B cell (primary cell): ENCODE results near the gene NTN5. TPM values are rescaled to one million over a fixed set of nuclear protein-coding genes. Genes with fewer than 3 reads are reported as not detected.
A peak's percentile ranks its signal among the peaks of the same experiment; 100 is the strongest.

Experiments
- ATAC-seq: fragments of 200-7000 bp; cut with Tn5 transposase; one replicate; pipeline ENCODE4 v1.10.0; 2021; ENCODE audit warnings: low read depth, mild to moderate bottlenecking, moderate number of reproducible peaks, moderate library complexity
- CTCF ChIA-PET: fragments of 350-600 bp; sonication (Branson Sonifier 250); formaldehyde crosslinking; loops from one replicate; lab custom pipeline; 2021; ENCODE audit warnings: antibody characterized with exemption, inconsistent platforms; lab: Charles Lee
- POLR2A ChIA-PET: fragments of 350-600 bp; sonication (Branson Sonifier 250); formaldehyde crosslinking; loops from one replicate; lab custom pipeline; 2021; ENCODE audit warnings: antibody characterized with exemption; lab: Charles Lee
- DNase-seq: peaks from one replicate; pipeline ENCODE4 v3.0.0; 2013
- H2AFZ ChIP-seq: 2 replicates; pipeline ENCODE4 v1.6.1; 2012; ENCODE audit warnings: mild to moderate bottlenecking, low read depth, low read length; ENCODE audit not compliant: insufficient read depth, poor library complexity, severe bottlenecking
- H3K27ac ChIP-seq, 2 donors: 1 replicate in 1 of 2; 2 replicates in 1 of 2; pipeline ENCODE4 v1.5.1; 2012 to 2013; ENCODE audit warnings: low read length in 2 of 2, mild to moderate bottlenecking in 2 of 2, moderate library complexity in 1 of 2
- H3K27me3 ChIP-seq, 4 experiments: fragments of 200-600 bp in 1 of 4; sonication (generic) in 1 of 4; replicated peaks in 1 of 4; 1 replicate in 2 of 4; 2 replicates in 2 of 4; pipeline versions ENCODE4 v1.6.1 to v1.7.0; 2013 to 2016; ENCODE audit warnings: low read length in 3 of 4, mild to moderate bottlenecking in 2 of 4, mixed read lengths in 1 of 4, moderate library complexity in 1 of 4; ENCODE audit not compliant: insufficient read depth in 4 of 4, control insufficient read depth in 3 of 4; ENCODE audit errors: control extremely low read depth in 1 of 4
- H3K36me3 ChIP-seq, 2 experiments: replicated peaks in 1 of 2; 1 replicate in 1 of 2; 2 replicates in 1 of 2; pipeline versions ENCODE4 v1.6.1 to v1.7.1; 2013; ENCODE audit warnings: low read length in 1 of 2; ENCODE audit not compliant: insufficient read depth in 2 of 2, control insufficient read depth in 1 of 2; ENCODE audit errors: control extremely low read depth in 1 of 2, extremely low read depth in 1 of 2
- H3K4me1 ChIP-seq, 2 donors: fragments of 200-600 bp in 1 of 2; sonication (generic) in 1 of 2; 1 replicate in 1 of 2; 2 replicates in 1 of 2; pipeline versions ENCODE4 v1.5.1 to v1.6.1; 2013 to 2017; ENCODE audit warnings: low read length in 2 of 2; ENCODE audit not compliant: control insufficient read depth in 2 of 2, insufficient read depth in 2 of 2
- H3K4me2 ChIP-seq: replicated peaks from 2 replicates; pipeline ENCODE3; 2012; ENCODE audit warnings: mild to moderate bottlenecking, low read depth, low read length; ENCODE audit not compliant: poor library complexity, severe bottlenecking
- H3K4me3 ChIP-seq, 5 experiments: fragments of 200-600 bp in 1 of 5; sonication (generic) in 1 of 5; 1 replicate in 3 of 5; 2 replicates in 2 of 5; pipeline versions ENCODE4 v1.5.1 to v1.7.0; 2011 to 2016; ENCODE audit warnings: low read length in 4 of 5, mild to moderate bottlenecking in 4 of 5, low read depth in 2 of 5, control low read depth in 1 of 5, moderate library complexity in 1 of 5; ENCODE audit not compliant: insufficient read depth in 1 of 5; ENCODE audit errors: control extremely low read depth in 1 of 5, extremely low read depth in 1 of 5
- H3K79me2 ChIP-seq: fragments of 200-600 bp; sonication (generic); one replicate; pipeline ENCODE4 v1.6.0; 2016; ENCODE audit warnings: low read length; ENCODE audit not compliant: control insufficient read depth, insufficient read depth
- H3K9ac ChIP-seq: fragments of 200-600 bp; sonication (generic); 2 replicates; pipeline ENCODE4 v1.6.1; 2017; ENCODE audit warnings: mild to moderate bottlenecking, low read length, moderate library complexity
- H3K9me3 ChIP-seq, 3 donors: one replicate each; pipeline versions ENCODE4 v1.6.1 to v1.7.1; 2013; ENCODE audit warnings: low read length in 2 of 3; ENCODE audit not compliant: control insufficient read depth in 2 of 3, insufficient read depth in 1 of 3; ENCODE audit errors: control extremely low read depth in 1 of 3
- H4K20me1 ChIP-seq: 2 replicates; pipeline ENCODE4 v1.6.0; 2012; ENCODE audit warnings: mild to moderate bottlenecking, low read length; ENCODE audit not compliant: insufficient read depth, control insufficient read depth, poor library complexity, severe bottlenecking
- H3K27ac Mint-ChIP-seq: one replicate; pipeline ENCODE4 v1.8.0; 2021; ENCODE audit warnings: mixed read lengths
- H3K27me3 Mint-ChIP-seq: one replicate; pipeline ENCODE4 v1.8.0; 2021; ENCODE audit warnings: mixed read lengths
- H3K4me1 Mint-ChIP-seq: one replicate; pipeline ENCODE4 v1.8.0; 2021; ENCODE audit warnings: mixed read lengths
- H3K4me3 Mint-ChIP-seq: one replicate; pipeline ENCODE4 v1.8.0; 2021; ENCODE audit warnings: mixed read lengths
- H3K9me3 Mint-ChIP-seq: one replicate; pipeline ENCODE4 v1.8.0; 2022; ENCODE audit warnings: mixed read lengths; ENCODE audit not compliant: insufficient read depth
- CTCF ChIP-seq: fragments of 200-600 bp; IDR thresholded peaks from one replicate; pipeline ENCODE4 v1.8.0; 2022; ENCODE audit warnings: antibody characterized with exemption, mild to moderate bottlenecking
- EZH2 ChIP-seq: IDR thresholded peaks from 2 replicates; pipeline ENCODE4 v1.6.1; 2012; ENCODE audit warnings: borderline replicate concordance, low read depth, mild to moderate bottlenecking, moderate library complexity, low read length; ENCODE audit not compliant: insufficient read depth, poor library complexity, severe bottlenecking
- WGBS: methylation state at CpG from one replicate; pipeline ENCODE4 v1.1.5; 2013; ENCODE audit warnings: missing lambda C conversion rate; ENCODE audit not compliant: insufficient coverage; 5-methylcytosine and 5-hydroxymethylcytosine counted together
- intact Hi-C: fragments of 100-400 bp; cut with micrococcal nuclease; formaldehyde crosslinking; loops from one replicate; pipeline ENCODE4 v1.10.0; 2022
- polyA plus RNA-seq: library from polyadenylated mRNA; depleted of rRNA; stranded (reverse); fragments of >200 nt; gene quantifications from 2 replicates; pipeline ENCODE4 v1.2.3, GENCODE V29; 2012
- total RNA-seq, 2 donors: library from RNA; stranded (reverse); fragments of 120-200 nt in 1 of 2; gene quantifications; 1 replicate in 1 of 2; 2 replicates in 1 of 2; pipeline versions ENCODE4 v1.2.3 to v1.2.4, GENCODE V29; 2013 to 2022

Gene NTN5
- total and polyA plus RNA-seq, 2 donors (not counting 1 experiment from before 2014, with no cell fraction given), result 1.2 to 1.8 TPM

GRCh38 chr19:48623556-48624066, 49.2 kb downstream of the NTN5 start:
- peaks cover 0 to 10% of the 10 kb centered on the region in 2 experiments for H3K36me3 ChIP-seq
- peaks cover 19 to 30% of the 10 kb centered on the region in 2 donors for H3K4me1 ChIP-seq
- peak overlapping the region; percentile 54 for H3K9ac ChIP-seq
- Mint-ChIP-seq H3K9me3 (no peaks in the 10 kb centered on the region), H3K27ac (peak overlapping the region; percentile 84), H3K27me3 (no peaks in the 10 kb centered on the region), H3K4me1 (peaks cover 42% of the 10 kb centered on the region), H3K4me3 (peak overlapping the region; percentile 78)
- ATAC-seq (no peak), DNase-seq (no peak)
- peak overlapping the region; percentile 84 for H3K4me2 ChIP-seq
- no peaks in the 10 kb centered on the region for H3K9me3 ChIP-seq
- H3K27me3 ChIP-seq, result no peaks in the 10 kb centered on the region
- peak overlapping the region; percentile 9 to 48 for H3K27ac ChIP-seq
- TF ChIP-seq EZH2, result no peak
- no peak for TF ChIP-seq CTCF
- intact Hi-C loops, result loop anchor here (1.0 kb wide), 2 partner anchors 14 to 453 kb away; partner anchors contain the start of genes DBP, LIG1 and ZSWIM9
- 54% methylated on average over 8 of the region's 8 CpGs for WGBS
- POLR2A ChIA-PET, result interaction anchor here (0.6 to 1.9 kb wide), 6 partner anchors 10 to 1305 kb away, joined by 4 to 12 read pairs (median 8); partner anchors contain the start of genes ATF5, CA11, DBP and NUP62
- peak overlapping the region in 4 of 5 experiments; percentile 11 to 60 (median 48) for H3K4me3 ChIP-seq
- H3K79me2 ChIP-seq, result peaks cover 4% of the 10 kb centered on the region
- CTCF ChIA-PET, result interaction anchor here (1.0 to 2.1 kb wide), 4 partner anchors 11 to 33 kb away, joined by 3 to 6 read pairs (median 4); no protein-coding TSS in a partner anchor
- H4K20me1 ChIP-seq, result peaks cover 9% of the 10 kb centered on the region
- H2AFZ ChIP-seq, result peak overlapping the region; percentile 61
